ENCODE results near the gene MXRA7.

GRCh38 chr17:76702076-76702475 is 8.7 kb downstream of the MXRA7 start:
- TF ChIP-seq CTCF (IDR thresholded peaks at IDR 0.05) = no peak
- no peak for TF ChIP-seq POLR2A (IDR thresholded peaks at IDR 0.05)
